GM12878 (cell line): Measurements from ENCODE around the gene CRAMP1. TPM values are rescaled to one million over a fixed set of nuclear protein-coding genes. Genes with fewer than 3 reads are reported as not detected.
A peak's percentile ranks its signal among the peaks of the same experiment; 100 is the strongest.

Source experiments
- ATAC-seq: fragments of 200-7000 bp; cut with Tn5 transposase; 3 replicates; pipeline ENCODE4 v1.9.1; 2020; ENCODE audit warnings: mild to moderate bottlenecking, moderate library complexity
- BruUV-seq: library from RNA; stranded (reverse); fragments of 400-500 nt; replicated peaks from 2 replicates; lab custom pipeline; 2021; lab: Mats Ljungman, UMichigan
- CTCF ChIA-PET: fragments of 300-600 bp; sonication (Branson Sonifier 250); formaldehyde crosslinking; extraction: SDS; loops from one replicate; lab custom pipeline; 2021; ENCODE audit warnings: inconsistent platforms; lab: Yijun Ruan, JAX
- POLR2A ChIA-PET: fragments of 350-600 bp; formaldehyde crosslinking; extraction: SDS; loops from one replicate; lab custom pipeline; 2021; ENCODE audit warnings: inconsistent platforms; lab: Charles Lee
- RAD21 ChIA-PET: fragments of 300-600 bp; sonication (Branson Sonifier 250); formaldehyde crosslinking; loops from one replicate; lab custom pipeline; 2023; ENCODE audit warnings: antibody characterized with exemption; ENCODE audit not compliant: unreplicated experiment; lab: Charles Lee
- SMC1A ChIA-PET: fragments of 300-600 bp; sonication (Branson Sonifier 250); formaldehyde crosslinking; loops from one replicate; lab custom pipeline; 2023; ENCODE audit not compliant: unreplicated experiment, uncharacterized antibody; lab: Charles Lee
- DNase-seq: peaks from one replicate; pipeline ENCODE4 v3.0.0-alpha.2; 2011; ENCODE audit warnings: low read depth, low spot score
- FAIRE-seq: peaks from 3 replicates; lab custom pipeline; 2011; peaks lifted over from hg19 to GRCh38; lab: Jason Lieb, UNC
- H2AFZ ChIP-seq: 2 replicates; pipeline ENCODE4 v1.6.0; 2011; ENCODE audit warnings: low read depth, low read length, control low read depth; ENCODE audit not compliant: control insufficient read depth
- H3K27ac ChIP-seq: 2 replicates; pipeline ENCODE4 v1.5.1; 2011; ENCODE audit warnings: control low read depth; ENCODE audit not compliant: control insufficient read depth, insufficient read depth
- H3K27me3 ChIP-seq, 2 experiments: replicated peaks in 1 of 2; 2 replicates each; pipeline versions ENCODE4 v1.6.0 to v1.6.1; 2011; ENCODE audit warnings: low read length in 1 of 2; ENCODE audit not compliant: control insufficient read depth in 2 of 2, insufficient read depth in 2 of 2
- H3K36me3 ChIP-seq, 2 experiments: 2 replicates each; pipeline ENCODE4 v1.5.1; 2011; ENCODE audit warnings: low read length in 1 of 2; ENCODE audit not compliant: control insufficient read depth in 2 of 2, insufficient read depth in 2 of 2
- H3K4me1 ChIP-seq: 2 replicates; pipeline ENCODE4 v1.6.1; 2011; ENCODE audit warnings: mild to moderate bottlenecking, low read length, moderate library complexity, mixed read lengths; ENCODE audit not compliant: control insufficient read depth, insufficient read depth
- H3K4me2 ChIP-seq: 2 replicates; pipeline ENCODE4 v1.6.0; 2011; ENCODE audit warnings: control low read depth; ENCODE audit not compliant: control insufficient read depth, insufficient read depth
- H3K4me3 ChIP-seq: fragments of 200-600 bp; sonication (generic); 2 replicates; pipeline ENCODE4 v1.5.1; 2016
- H3K79me2 ChIP-seq: 2 replicates; pipeline ENCODE4 v1.6.0; 2011; ENCODE audit warnings: low read length; ENCODE audit not compliant: control insufficient read depth, insufficient read depth
- H3K9ac ChIP-seq: 2 replicates; pipeline ENCODE4 v1.8.0; 2011; ENCODE audit warnings: low read length, control low read depth, mixed read lengths; ENCODE audit not compliant: control insufficient read depth, insufficient read depth
- H3K9me3 ChIP-seq: replicated peaks from 3 replicates; pipeline ENCODE4 v1.5.1; 2011; ENCODE audit warnings: mild to moderate bottlenecking, low read length; ENCODE audit not compliant: control insufficient read depth, insufficient read depth
- H4K20me1 ChIP-seq: 2 replicates; pipeline ENCODE4 v1.6.0; 2011; ENCODE audit not compliant: control insufficient read depth, insufficient read depth
- FOS ChIP-seq: IDR thresholded peaks from 3 replicates; pipeline ENCODE4 v1.6.1; 2011; ENCODE audit warnings: borderline replicate concordance; ENCODE audit not compliant: insufficient read length; ENCODE audit errors: extremely low read depth
- MLLT1 ChIP-seq: fragments of 450-650 bp; IDR thresholded peaks from 2 replicates; pipeline ENCODE4 v1.6.1; 2016; ENCODE audit warnings: mild to moderate bottlenecking
- POU2F2 ChIP-seq: IDR thresholded peaks from 3 replicates; pipeline ENCODE4 v1.6.1; 2011; ENCODE audit warnings: low read depth, mild to moderate bottlenecking, low read length, borderline replicate concordance
- SUZ12 ChIP-seq: fragments of 200-600 bp; sonication (generic); IDR thresholded peaks from one replicate; pipeline ENCODE4 v1.6.1; 2018; ENCODE audit warnings: antibody characterized with exemption, mild to moderate bottlenecking; ENCODE audit not compliant: unreplicated experiment
- ZNF24 ChIP-seq: fragments of 450-650 bp; IDR thresholded peaks from 2 replicates; pipeline ENCODE4 v1.6.1; 2017; ENCODE audit warnings: antibody characterized with exemption, mild to moderate bottlenecking
- WGBS: methylation state at CpG from one replicate; pipeline ENCODE4 v1.1.6; 2016; ENCODE audit warnings: low lambda C conversion rate; ENCODE audit not compliant: insufficient replicate concordance, insufficient coverage; ENCODE audit errors: missing lambda C conversion rate; 5-methylcytosine and 5-hydroxymethylcytosine counted together
- in situ Hi-C: fragments of 300-500 bp; cut with MboI; formaldehyde crosslinking; loops from 9 replicates; pipeline ENCODE4 v1.14.3; 2018; ENCODE audit warnings: mixed read lengths
- intact Hi-C: fragments of 100-400 bp; cut with micrococcal nuclease; formaldehyde crosslinking; loops from one replicate; pipeline ENCODE4 v1.14.2; 2022; ENCODE audit not compliant: unreplicated experiment
- polyA plus RNA-seq, 11 experiments: library from polyadenylated mRNA; depleted of rRNA in 4 of 11; unstranded in 6 of 11; stranded (reverse) in 5 of 11; fragments of >200 nt; fragmentation: Nextera tagmentation in 4 of 11; fragmentation: Illumina TruSeq in 1 of 11; extraction: Ambion mirVana in 4 of 11; extraction: Trizol in 1 of 11; gene quantifications; 1 replicate in 1 of 11; 2 replicates in 10 of 11; pipeline versions ENCODE4 v1.2.1 to v1.2.3, GENCODE V29; 2011 to 2016; ENCODE audit warnings: inconsistent platforms in 2 of 11, missing spikeins in 2 of 11, low read depth in 1 of 11
- total RNA-seq, 4 experiments: library from RNA; depleted of rRNA in 3 of 4; stranded (reverse); fragments of >200 nt in 3 of 4; fragmentation: Illumina TruSeq in 1 of 4; extraction: Trizol in 1 of 4; gene quantifications; 2 replicates each; pipeline versions ENCODE4 v1.2.1 to v1.2.3, GENCODE V29; 2013 to 2021

The CRAMP1 gene
- total and polyA plus RNA-seq, 10 of the 15 experiments (the other 5 are each of a cell fraction or from before 2014, with no cell fraction given) = 0.37 to 9.8 (median 3.9) TPM

GRCh38 chr16:1707193-1707790 is 95.1 kb downstream of the CRAMP1 start:
- no peaks in the 10 kb centered on the region for H3K9me3 ChIP-seq
- peaks cover 4% of the 10 kb centered on the region; the same call in 1 of the 2 replicates for H4K20me1 ChIP-seq
- ATAC-seq (0 out of 3 replicates have a peak, but pooled peaks have one; percentile 8), DNase-seq (no peak), FAIRE-seq (peak; percentile 49)
- ChIA-PET CTCF (interaction anchor here (0.7 to 1.9 kb wide), 3 partner anchors 10 to 344 kb away, joined by 3 to 6 read pairs (median 3); no protein-coding TSS in a partner anchor), POLR2A (interaction anchor here (0.8 to 2.6 kb wide), 5 partner anchors 8 to 96 kb away, joined by 4 to 13 read pairs (median 5); partner anchors contain the start of genes EME2, IFT140 and MRPS34), RAD21 (interaction anchor here (0.6 to 1.1 kb wide), 3 partner anchors 30 to 287 kb away, joined by 3 to 4 read pairs (median 3); partner anchors contain the start of genes JPT2, NUBP2, SPSB3 and UQCC4), SMC1A (interaction anchor here (0.8 to 1.8 kb wide), 2 partner anchors 19 to 91 kb away, joined by 3 to 4 read pairs; no protein-coding TSS in a partner anchor)
- TF ChIP-seq MLLT1 = 0 out of 2 replicates have a peak, but pooled peaks have one; percentile 17
- TF ChIP-seq SUZ12 = no peak
- TF ChIP-seq FOS = no peak
- TF ChIP-seq ZNF24 = peak; percentile 60; the same call in 1 of the 2 replicates
- TF ChIP-seq POU2F2 = no peak
- peak overlapping the region; percentile 73 for H3K4me3 ChIP-seq
- no peaks in the 10 kb centered on the region for H3K27me3 ChIP-seq
- in situ Hi-C loops = no loop called here
- peaks cover 2 to 5% of the 10 kb centered on the region in 2 experiments for H3K36me3 ChIP-seq
- WGBS = 10% methylated on average over 16 of the region's 16 CpGs
- H3K4me2 ChIP-seq = peak overlapping the region; percentile 79
- H3K4me1 ChIP-seq = peaks cover 14% of the 10 kb centered on the region
- peak overlapping the region; percentile 73 for H3K9ac ChIP-seq
- H3K79me2 ChIP-seq = peaks cover 35% of the 10 kb centered on the region
- no TSS peak for BruUV-seq
- no peak overlapping the region for H2AFZ ChIP-seq
- intact Hi-C loops = loop anchor here (2.0 to 5.0 kb wide), 2 partner anchors 14 to 65 kb away; partner anchors contain the start of genes EME2, MRPS34 and NME3
- H3K27ac ChIP-seq = peak overlapping the region; percentile 69
